Endothelial cell of umbilical vein (primary cell): ENCODE measurements around the gene MAN1A1.

ENCODE experiments used
- EZH2 ChIP-seq: IDR thresholded peaks from 2 replicates; pipeline ENCODE4 v1.6.1; 2012; ENCODE audit warnings: borderline replicate concordance, low read depth, mild to moderate bottlenecking, moderate library complexity, low read length, inconsistent platforms; ENCODE audit not compliant: severe bottlenecking
- FOS ChIP-seq: IDR thresholded peaks from 2 replicates; pipeline ENCODE4 v1.6.1; 2011; ENCODE audit warnings: mild to moderate bottlenecking, low read length, moderate library complexity, borderline replicate concordance; ENCODE audit not compliant: insufficient read depth
- JUN ChIP-seq: IDR thresholded peaks from 2 replicates; pipeline ENCODE4 v1.6.1; 2011; ENCODE audit warnings: borderline replicate concordance, low read depth; ENCODE audit not compliant: insufficient read length, insufficient read depth
- POLR2A ChIP-seq: IDR thresholded peaks from 2 replicates; pipeline ENCODE4 v1.6.1; 2012; ENCODE audit warnings: low read depth, mild to moderate bottlenecking, control low read depth, low read length
- POLR2AphosphoS5 ChIP-seq: IDR thresholded peaks from 2 replicates; pipeline ENCODE4 v1.6.1; 2012; ENCODE audit warnings: low read depth, mild to moderate bottlenecking, control low read depth, low read length, moderate library complexity; ENCODE audit not compliant: insufficient read depth
- TF ChIP-seq, protein P1 (sequence below), 2 donors: IDR thresholded peaks; 1 replicate in 1 of 2; 2 replicates in 1 of 2; pipeline ENCODE4 v1.5.1; 2011; ENCODE audit warnings: low read length in 2 of 2, mild to moderate bottlenecking in 2 of 2, moderate library complexity in 2 of 2, control low read depth in 1 of 2, inconsistent platforms in 1 of 2, low read depth in 1 of 2; ENCODE audit not compliant: insufficient read depth in 1 of 2; ENCODE audit errors: extremely low read depth in 1 of 2
- TF ChIP-seq, protein P2 (sequence below): IDR thresholded peaks from 2 replicates; pipeline ENCODE4 v1.6.1; 2011; ENCODE audit not compliant: insufficient read depth, insufficient read length

DNA sequence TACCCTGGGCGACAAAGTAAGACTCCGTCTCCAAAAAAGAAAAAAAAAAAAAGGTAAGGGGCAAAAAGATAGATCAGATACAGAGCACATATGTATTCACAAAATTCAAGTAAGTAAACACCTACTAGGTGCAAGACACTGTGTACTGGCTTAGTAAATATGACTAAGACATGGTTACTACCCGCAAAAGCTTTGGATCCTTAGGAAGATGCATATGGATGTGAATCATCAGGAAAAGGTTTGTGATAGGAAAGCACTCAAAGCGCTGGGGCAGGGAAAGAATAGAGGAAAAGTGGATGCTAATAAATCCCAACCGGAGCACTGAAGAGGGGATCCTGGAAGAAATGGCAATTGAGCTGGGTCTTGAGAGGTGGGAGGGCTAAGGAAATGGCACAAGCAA is 152.3 kb downstream of the MAN1A1 start:
- TF ChIP-seq, protein P1, sequence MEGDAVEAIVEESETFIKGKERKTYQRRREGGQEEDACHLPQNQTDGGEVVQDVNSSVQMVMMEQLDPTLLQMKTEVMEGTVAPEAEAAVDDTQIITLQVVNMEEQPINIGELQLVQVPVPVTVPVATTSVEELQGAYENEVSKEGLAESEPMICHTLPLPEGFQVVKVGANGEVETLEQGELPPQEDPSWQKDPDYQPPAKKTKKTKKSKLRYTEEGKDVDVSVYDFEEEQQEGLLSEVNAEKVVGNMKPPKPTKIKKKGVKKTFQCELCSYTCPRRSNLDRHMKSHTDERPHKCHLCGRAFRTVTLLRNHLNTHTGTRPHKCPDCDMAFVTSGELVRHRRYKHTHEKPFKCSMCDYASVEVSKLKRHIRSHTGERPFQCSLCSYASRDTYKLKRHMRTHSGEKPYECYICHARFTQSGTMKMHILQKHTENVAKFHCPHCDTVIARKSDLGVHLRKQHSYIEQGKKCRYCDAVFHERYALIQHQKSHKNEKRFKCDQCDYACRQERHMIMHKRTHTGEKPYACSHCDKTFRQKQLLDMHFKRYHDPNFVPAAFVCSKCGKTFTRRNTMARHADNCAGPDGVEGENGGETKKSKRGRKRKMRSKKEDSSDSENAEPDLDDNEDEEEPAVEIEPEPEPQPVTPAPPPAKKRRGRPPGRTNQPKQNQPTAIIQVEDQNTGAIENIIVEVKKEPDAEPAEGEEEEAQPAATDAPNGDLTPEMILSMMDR (IDR thresholded peaks at IDR 0.05; ENCODE audit: extremely low read depth in 1 of 2, insufficient read depth in 1 of 2, low read depth in 1 of 2, low read length in 2 of 2) = no peak
- no peak for TF ChIP-seq POLR2AphosphoS5
- no peak for TF ChIP-seq POLR2A
- no peak for TF ChIP-seq EZH2
- TF ChIP-seq, protein P2, sequence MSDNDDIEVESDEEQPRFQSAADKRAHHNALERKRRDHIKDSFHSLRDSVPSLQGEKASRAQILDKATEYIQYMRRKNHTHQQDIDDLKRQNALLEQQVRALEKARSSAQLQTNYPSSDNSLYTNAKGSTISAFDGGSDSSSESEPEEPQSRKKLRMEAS = no peak
- no peak for TF ChIP-seq JUN
- no peak for TF ChIP-seq FOS
